ENCODE data around the gene GADL1. TPM values are rescaled to one million over a fixed set of nuclear protein-coding genes. Genes with fewer than 3 reads are reported as not detected.

GADL1 gene
- polyA plus RNA-seq, 3 donors: not detected

- WGBS (ENCODE audit: insufficient coverage): 86% methylated on average over 3 of the region's 4 CpGs
These were observed 61.4 kb downstream of the GADL1 start for GRCh38 chr3:30832961-30833575.

DNA sequence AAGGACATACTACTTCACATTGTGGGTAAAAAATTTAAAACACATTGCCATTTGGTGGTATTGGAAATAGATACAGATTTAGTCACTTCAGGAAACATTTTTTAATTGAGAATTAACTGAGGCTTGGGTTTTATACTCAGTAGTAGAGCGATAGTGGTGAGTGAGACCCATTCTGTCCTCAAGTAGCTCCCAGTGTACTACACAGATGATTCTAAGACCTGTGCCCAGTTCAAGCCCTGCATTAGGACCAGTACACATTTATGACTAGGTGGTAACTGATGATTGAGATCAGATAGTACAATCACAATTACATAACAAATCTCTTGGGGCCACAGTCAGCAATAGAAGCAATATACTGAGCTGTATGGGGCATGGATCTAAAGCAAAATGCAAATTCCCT is 67.4 kb downstream of the GADL1 start:
- H3K27ac ChIP-seq (ENCODE audit: low read depth in 1 of 2, low read length in 2 of 2): no peak overlapping the region
- no peak overlapping the region for H3K4me3 Mint-ChIP-seq

More at GRCh38 chr3:30832961-30833575, 61.4 kb downstream of the GADL1 start:
- Mint-ChIP-seq H3K27ac (no peak overlapping the region), H3K27me3 (ENCODE audit: low read depth in 3 of 3) (peaks cover 0 to 2% (median 2%) of the 10 kb centered on the region in 3 donors), H3K36me3 (no peaks in the 10 kb centered on the region), H3K4me1 (no peaks in the 10 kb centered on the region), H3K9me3 (peaks cover 0 to 2% (median 0%) of the 10 kb centered on the region in 7 donors), H3K4me3 (no peak overlapping the region)
- H3K79me2 ChIP-seq (ENCODE audit: insufficient read depth, low read length): no peaks in the 10 kb centered on the region
- TF ChIP-seq, protein P1, sequence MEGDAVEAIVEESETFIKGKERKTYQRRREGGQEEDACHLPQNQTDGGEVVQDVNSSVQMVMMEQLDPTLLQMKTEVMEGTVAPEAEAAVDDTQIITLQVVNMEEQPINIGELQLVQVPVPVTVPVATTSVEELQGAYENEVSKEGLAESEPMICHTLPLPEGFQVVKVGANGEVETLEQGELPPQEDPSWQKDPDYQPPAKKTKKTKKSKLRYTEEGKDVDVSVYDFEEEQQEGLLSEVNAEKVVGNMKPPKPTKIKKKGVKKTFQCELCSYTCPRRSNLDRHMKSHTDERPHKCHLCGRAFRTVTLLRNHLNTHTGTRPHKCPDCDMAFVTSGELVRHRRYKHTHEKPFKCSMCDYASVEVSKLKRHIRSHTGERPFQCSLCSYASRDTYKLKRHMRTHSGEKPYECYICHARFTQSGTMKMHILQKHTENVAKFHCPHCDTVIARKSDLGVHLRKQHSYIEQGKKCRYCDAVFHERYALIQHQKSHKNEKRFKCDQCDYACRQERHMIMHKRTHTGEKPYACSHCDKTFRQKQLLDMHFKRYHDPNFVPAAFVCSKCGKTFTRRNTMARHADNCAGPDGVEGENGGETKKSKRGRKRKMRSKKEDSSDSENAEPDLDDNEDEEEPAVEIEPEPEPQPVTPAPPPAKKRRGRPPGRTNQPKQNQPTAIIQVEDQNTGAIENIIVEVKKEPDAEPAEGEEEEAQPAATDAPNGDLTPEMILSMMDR (IDR thresholded peaks at IDR 0.05): no peak
- no peak overlapping the region for H3K4me2 ChIP-seq (replicated peaks; ENCODE audit: extremely low read depth, low read length, poor library complexity, severe bottlenecking)
- H3K36me3 ChIP-seq (replicated peaks in 1 of 2; ENCODE audit: control insufficient read depth in 1 of 2, insufficient read depth in 2 of 2, low read length in 2 of 2): no peaks in the 10 kb centered on the region
- H3K27me3 ChIP-seq (ENCODE audit: control insufficient read depth in 2 of 2, insufficient read depth in 2 of 2, low read length in 2 of 2): no peaks in the 10 kb centered on the region
- H2AFZ ChIP-seq (ENCODE audit: insufficient read depth, low read depth, low read length, poor library complexity, severe bottlenecking): no peak overlapping the region
- no peak overlapping the region for H3K9ac ChIP-seq (ENCODE audit: insufficient read depth, low read length, poor library complexity, severe bottlenecking)
- H4K20me1 ChIP-seq (ENCODE audit: insufficient read depth, low read length): no peaks in the 10 kb centered on the region
- intact Hi-C loops (cut with micrococcal nuclease): no loop called here
- H3K9me3 ChIP-seq (replicated peaks in 1 of 2; ENCODE audit: control insufficient read depth in 1 of 2, insufficient read depth in 1 of 2, low read length in 2 of 2): no peaks in the 10 kb centered on the region
- H3K27ac ChIP-seq (ENCODE audit: low read depth in 1 of 2, low read length in 2 of 2): no peak overlapping the region
- no peaks in the 10 kb centered on the region for H3K4me1 ChIP-seq (ENCODE audit: control insufficient read depth in 1 of 2, insufficient read depth in 2 of 2, low read length in 2 of 2)
- H3K4me3 ChIP-seq (replicated peaks in 1 of 3; ENCODE audit: low read depth in 2 of 3, low read length in 3 of 3): no peak overlapping the region
- no peak for DNase-seq

More for the DNA sequence above, 67.4 kb downstream of the GADL1 start:
- no peak for DNase-seq
- Histone ChIP-seq H3K36me3 (replicated peaks in 1 of 2; ENCODE audit: control insufficient read depth in 1 of 2, insufficient read depth in 2 of 2, low read length in 2 of 2) (no peaks in the 10 kb centered on the region), H3K4me1 (ENCODE audit: control insufficient read depth in 1 of 2, insufficient read depth in 2 of 2, low read length in 2 of 2) (no peaks in the 10 kb centered on the region), H3K9ac (ENCODE audit: insufficient read depth, low read length, poor library complexity, severe bottlenecking) (no peak overlapping the region), H3K4me2 (replicated peaks; ENCODE audit: extremely low read depth, low read length, poor library complexity, severe bottlenecking) (no peak overlapping the region), H2AFZ (ENCODE audit: insufficient read depth, low read depth, low read length, poor library complexity, severe bottlenecking) (no peak overlapping the region), H3K79me2 (ENCODE audit: insufficient read depth, low read length) (no peaks in the 10 kb centered on the region), H3K27me3 (ENCODE audit: control insufficient read depth in 2 of 2, insufficient read depth in 2 of 2, low read length in 2 of 2) (no peaks in the 10 kb centered on the region), H3K9me3 (replicated peaks in 1 of 2; ENCODE audit: control insufficient read depth in 1 of 2, insufficient read depth in 1 of 2, low read length in 2 of 2) (no peaks in the 10 kb centered on the region), H3K4me3 (replicated peaks in 1 of 3; ENCODE audit: low read depth in 2 of 3, low read length in 3 of 3) (no peak overlapping the region), H4K20me1 (ENCODE audit: insufficient read depth, low read length) (no peaks in the 10 kb centered on the region)
- Mint-ChIP-seq H3K9me3 (no peaks in the 10 kb centered on the region), H3K27ac (no peak overlapping the region), H3K4me1 (no peaks in the 10 kb centered on the region), H3K27me3 (ENCODE audit: low read depth in 3 of 3) (peaks cover 0 to 4% (median 0%) of the 10 kb centered on the region in 3 donors), H3K36me3 (no peaks in the 10 kb centered on the region)
- intact Hi-C loops (cut with micrococcal nuclease): no loop called here
- TF ChIP-seq, protein P1 (IDR thresholded peaks at IDR 0.05): no peak
- no CpG with 5 or more reads among the region's 1 CpG for WGBS (ENCODE audit: insufficient coverage)

Measured in CD14-positive monocyte (primary cell).